Measurements from ENCODE around the gene NCAPG2. TPM values are rescaled to one million over a fixed set of nuclear protein-coding genes. Genes with fewer than 3 reads are reported as not detected.

NCAPG2 gene
- total RNA-seq, 1 donor from 2014 or later = 8.2 TPM

DNA sequence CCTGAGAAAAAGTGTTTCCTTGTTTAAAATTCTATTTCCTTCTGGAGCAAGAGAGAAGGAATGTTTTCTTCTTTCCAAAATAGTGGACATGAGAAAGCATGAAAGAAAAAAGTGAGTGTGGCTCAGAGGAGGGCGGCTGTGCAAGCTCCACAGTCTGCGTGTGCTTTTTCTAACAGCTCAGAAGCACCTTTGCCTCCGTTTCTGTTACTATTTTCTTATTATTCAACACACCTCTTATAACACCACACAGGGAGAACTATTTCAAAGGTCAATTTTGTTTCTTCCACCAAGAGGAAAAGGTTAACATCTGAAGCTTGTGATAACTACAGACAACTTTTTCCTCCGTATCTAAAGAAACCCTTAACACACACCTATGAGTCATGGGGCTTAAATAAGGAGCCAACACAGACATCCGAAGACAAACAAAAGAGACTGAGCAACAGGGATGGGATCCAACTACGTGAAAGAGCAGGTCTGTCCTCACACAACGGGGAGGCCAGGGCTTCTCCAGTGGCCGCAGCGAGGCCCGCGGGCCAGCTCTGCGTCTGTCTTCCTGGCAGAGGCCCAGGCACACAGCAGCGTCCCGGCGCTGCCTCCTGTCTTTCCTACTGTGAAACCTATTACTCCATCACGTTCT is 36.2 kb upstream of the NCAPG2 start:
- CTCF ChIA-PET = no interaction called here
- intact Hi-C loops (cut with micrococcal nuclease) = no loop called here
- Mint-ChIP-seq H3K36me3 (ENCODE audit: low read depth) (peaks cover 84% of the 10 kb centered on the region), H3K9me3 (no peaks in the 10 kb centered on the region), H3K4me3 (no peak overlapping the region), H3K4me1 (no peaks in the 10 kb centered on the region), H3K27me3 (no peaks in the 10 kb centered on the region), H3K27ac (no peak overlapping the region)
- TF ChIP-seq CTCF (IDR thresholded peaks at IDR 0.05) = no peak
- no peak for ATAC-seq (ENCODE audit: low read depth)
- POLR2A ChIA-PET = no interaction called here
- no peak for DNase-seq

DNA sequence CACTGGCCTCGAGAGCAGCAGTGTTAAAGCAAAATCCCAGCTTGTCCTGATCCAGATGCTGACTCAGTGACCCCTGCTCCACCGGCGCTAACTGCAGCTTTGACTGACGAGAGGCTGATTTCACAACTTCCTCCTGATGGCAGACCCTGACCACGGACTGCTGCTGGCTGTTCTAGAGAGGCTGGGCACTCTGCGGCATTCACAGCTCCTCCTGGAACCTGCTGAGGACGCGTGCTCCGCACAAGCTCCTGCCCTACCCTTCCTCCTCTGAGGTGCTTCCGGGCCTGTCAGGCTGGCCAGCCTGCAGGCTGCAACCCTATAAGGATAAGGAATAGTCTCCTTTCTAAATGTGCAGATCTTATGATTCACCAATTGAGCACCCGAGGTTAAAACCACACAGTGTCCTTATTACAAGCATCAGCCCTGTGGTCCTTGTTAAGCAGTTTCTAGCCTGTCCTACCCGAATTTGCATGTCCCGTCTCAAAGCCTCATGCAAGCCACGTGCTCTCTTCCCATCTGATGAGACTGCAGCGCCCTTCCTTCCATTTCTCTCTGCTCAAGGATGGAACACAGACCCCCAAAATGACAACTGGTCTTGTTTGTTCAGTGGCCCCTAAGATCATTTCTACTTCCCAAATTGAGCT is 35.5 kb upstream of the NCAPG2 start:
- POLR2A ChIA-PET = no interaction called here
- Mint-ChIP-seq H3K4me1 (no peaks in the 10 kb centered on the region), H3K4me3 (no peak overlapping the region), H3K36me3 (ENCODE audit: low read depth) (peaks cover 82% of the 10 kb centered on the region), H3K9me3 (no peaks in the 10 kb centered on the region), H3K27me3 (no peaks in the 10 kb centered on the region), H3K27ac (no peak overlapping the region)
- TF ChIP-seq CTCF (IDR thresholded peaks at IDR 0.05) = no peak
- intact Hi-C loops (cut with micrococcal nuclease) = no loop called here
- DNase-seq (no peak), ATAC-seq (ENCODE audit: low read depth) (no peak)
- CTCF ChIA-PET = no interaction called here

GRCh38 chr7:158738841-158739240 is 34.2 kb upstream of the NCAPG2 start:
- TF ChIP-seq CTCF (IDR thresholded peaks at IDR 0.05) = no peak
- POLR2A ChIA-PET = no interaction called here
- H3K9me3 Mint-ChIP-seq = no peaks in the 10 kb centered on the region
- intact Hi-C loops (cut with micrococcal nuclease) = no loop called here
- H3K27me3 Mint-ChIP-seq = no peaks in the 10 kb centered on the region
- no peak overlapping the region for H3K27ac Mint-ChIP-seq
- ATAC-seq (ENCODE audit: low read depth) = no peak
- no peak overlapping the region for H3K4me3 Mint-ChIP-seq
- H3K4me1 Mint-ChIP-seq = no peaks in the 10 kb centered on the region
- peaks cover 84% of the 10 kb centered on the region for H3K36me3 Mint-ChIP-seq (ENCODE audit: low read depth)
- DNase-seq = no peak
- CTCF ChIA-PET = no interaction called here

DNA sequence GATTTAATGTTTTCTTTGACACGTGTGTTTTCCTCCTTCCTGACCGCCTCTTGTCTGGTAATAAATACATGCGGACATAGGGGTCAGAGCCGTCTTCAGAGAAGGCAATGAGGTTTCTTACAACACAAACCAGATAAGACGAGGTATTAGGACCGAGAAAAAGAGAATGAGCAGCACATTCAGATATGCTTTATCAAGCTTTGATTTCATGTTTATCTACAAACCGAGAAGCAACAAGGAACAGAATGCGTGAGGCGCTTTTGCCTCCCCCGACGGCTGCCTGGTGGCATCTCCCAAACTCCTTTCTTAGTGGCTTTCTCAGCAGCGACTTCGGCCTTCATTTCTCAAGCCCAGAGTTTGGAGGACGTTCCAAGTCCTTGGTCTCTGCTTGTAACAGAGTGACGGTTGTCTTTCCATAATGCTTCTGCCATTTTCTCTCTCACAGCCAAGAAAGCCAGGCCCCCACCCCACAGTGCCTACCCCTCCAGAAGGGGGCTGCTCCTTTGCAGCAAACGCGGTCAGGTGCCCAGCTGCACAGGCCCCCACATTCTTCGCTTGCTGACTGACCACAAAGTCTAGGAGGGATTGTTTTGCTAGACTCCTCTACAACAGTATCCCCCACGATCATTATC is 32.6 kb upstream of the NCAPG2 start:
- intact Hi-C loops (cut with micrococcal nuclease) = no loop called here
- Mint-ChIP-seq H3K36me3 (ENCODE audit: low read depth) (peaks cover 70% of the 10 kb centered on the region), H3K27me3 (no peaks in the 10 kb centered on the region), H3K4me3 (no peak overlapping the region), H3K4me1 (no peaks in the 10 kb centered on the region), H3K9me3 (no peaks in the 10 kb centered on the region), H3K27ac (no peak overlapping the region)
- no peak for DNase-seq
- no peak for ATAC-seq (ENCODE audit: low read depth)
- ChIA-PET POLR2A (no interaction called here), CTCF (no interaction called here)
- no peak for TF ChIP-seq CTCF (IDR thresholded peaks at IDR 0.05)

DNA sequence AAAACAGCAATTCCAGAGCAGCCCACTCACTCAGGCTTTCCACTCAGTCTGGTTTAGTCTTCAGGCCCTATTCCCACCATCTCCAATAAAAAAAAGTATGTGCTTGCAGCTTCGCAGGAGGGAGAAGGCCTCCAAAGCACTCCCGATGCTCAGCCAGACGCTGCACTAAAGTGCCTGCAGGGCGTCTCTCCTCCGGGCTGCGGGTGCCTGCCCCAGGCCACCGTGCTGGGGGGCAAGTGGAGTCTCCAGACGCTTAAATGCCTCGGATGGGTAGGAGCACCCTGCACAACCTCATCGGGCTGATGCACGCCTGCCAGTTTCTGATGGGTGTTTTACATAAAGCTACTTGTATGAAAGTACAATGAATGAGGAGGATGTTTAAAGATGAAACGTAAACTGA is 31.3 kb upstream of the NCAPG2 start:
- no peak overlapping the region for H3K4me3 Mint-ChIP-seq
- no peak for TF ChIP-seq CTCF (IDR thresholded peaks at IDR 0.05)
- CTCF ChIA-PET = no interaction called here
- peak overlapping the region; percentile 19 for H3K27ac Mint-ChIP-seq
- ATAC-seq (ENCODE audit: low read depth) (no peak), DNase-seq (no peak)
- POLR2A ChIA-PET = no interaction called here
- intact Hi-C loops (cut with micrococcal nuclease) = no loop called here
- H3K9me3 Mint-ChIP-seq = no peaks in the 10 kb centered on the region
- no peaks in the 10 kb centered on the region for H3K4me1 Mint-ChIP-seq
- H3K27me3 Mint-ChIP-seq = no peaks in the 10 kb centered on the region
- H3K36me3 Mint-ChIP-seq (ENCODE audit: low read depth) = peaks cover 68% of the 10 kb centered on the region
